GM23338 (cell line): ENCODE results near the gene GATA5. TPM values are rescaled to one million over a fixed set of nuclear protein-coding genes. Genes with fewer than 3 reads are reported as not detected.

Source experiments
- ATAC-seq: fragments of 200-7000 bp; cut with Tn5 transposase; 3 replicates; pipeline ENCODE4 v1.9.1; 2020
- DNase-seq: peaks from one replicate; pipeline ENCODE4 v3.0.0-alpha.2; 2015; ENCODE audit warnings: low spot score
- H2AFZ ChIP-seq: fragments of 200-600 bp; sonication (generic); 2 replicates; pipeline ENCODE4 v1.8.0; 2016; ENCODE audit warnings: antibody characterized with exemption, mild to moderate bottlenecking, moderate library complexity
- H3F3A ChIP-seq: fragments of 200-600 bp; sonication (generic); replicated peaks from 2 replicates; pipeline ENCODE4 v1.8.0; 2017; ENCODE audit warnings: antibody characterized with exemption, mixed run types, low read depth
- H3K27ac ChIP-seq: fragments of 200-600 bp; sonication (generic); 2 replicates; pipeline ENCODE4 v1.6.1; 2016; ENCODE audit warnings: low read depth
- H3K27me3 ChIP-seq: fragments of 200-600 bp; sonication (generic); 2 replicates; pipeline ENCODE4 v1.8.0; 2016; ENCODE audit warnings: mild to moderate bottlenecking, mixed run types, moderate library complexity; ENCODE audit not compliant: insufficient read depth
- H3K36me3 ChIP-seq: fragments of 200-600 bp; sonication (generic); 2 replicates; pipeline ENCODE4 v1.8.0; 2016; ENCODE audit warnings: mild to moderate bottlenecking; ENCODE audit not compliant: insufficient read depth
- H3K4me1 ChIP-seq: fragments of 200-600 bp; sonication (generic); 2 replicates; pipeline ENCODE4 v1.8.0; 2016; ENCODE audit warnings: mild to moderate bottlenecking, moderate library complexity; ENCODE audit not compliant: insufficient read depth
- H3K4me2 ChIP-seq: fragments of 200-600 bp; sonication (generic); 2 replicates; pipeline ENCODE4 v1.7.1; 2017; ENCODE audit warnings: mixed run types
- H3K4me3 ChIP-seq: fragments of 200-600 bp; sonication (generic); 2 replicates; pipeline ENCODE4 v1.6.1; 2016; ENCODE audit warnings: mixed run types
- H3K79me2 ChIP-seq: fragments of 200-600 bp; sonication (generic); replicated peaks from 2 replicates; pipeline ENCODE4 v1.8.0; 2017; ENCODE audit warnings: mild to moderate bottlenecking; ENCODE audit not compliant: insufficient read depth
- H3K9me2 ChIP-seq: fragments of 200-600 bp; sonication (generic); 2 replicates; pipeline ENCODE4 v1.8.0; 2017; ENCODE audit not compliant: insufficient read depth
- H4K20me1 ChIP-seq: fragments of 200-600 bp; sonication (generic); replicated peaks from 2 replicates; pipeline ENCODE4 v1.8.0; 2017; ENCODE audit warnings: mild to moderate bottlenecking; ENCODE audit not compliant: insufficient read depth
- H3K27ac Mint-ChIP-seq: 2 replicates; pipeline ENCODE4 v1.8.0; 2020; ENCODE audit warnings: inconsistent platforms, mild to moderate bottlenecking, moderate library complexity, mixed read lengths
- H3K27me3 Mint-ChIP-seq: 3 replicates; pipeline ENCODE4 v1.8.0; 2022; ENCODE audit warnings: low read depth, mild to moderate bottlenecking, moderate library complexity, mixed read lengths, inconsistent platforms; ENCODE audit not compliant: insufficient read depth, poor library complexity
- H3K36me3 Mint-ChIP-seq: 3 replicates; pipeline ENCODE4 v1.8.0; 2021; ENCODE audit warnings: low read depth, mild to moderate bottlenecking, inconsistent platforms, moderate library complexity, mixed read lengths
- H3K4me1 Mint-ChIP-seq: 3 replicates; pipeline ENCODE4 v1.8.0; 2020; ENCODE audit warnings: mild to moderate bottlenecking, inconsistent platforms, mixed read lengths
- H3K4me3 Mint-ChIP-seq: 3 replicates; pipeline ENCODE4 v1.8.0; 2021; ENCODE audit warnings: moderate library complexity, mild to moderate bottlenecking, inconsistent platforms, mixed read lengths
- H3K9me3 Mint-ChIP-seq: 3 replicates; pipeline ENCODE4 v1.8.0; 2020; ENCODE audit warnings: moderate library complexity, mild to moderate bottlenecking, inconsistent platforms, mixed read lengths
- CREB1 ChIP-seq: fragments of 250-450 bp; sonication (Bioruptor Pico); IDR thresholded peaks from 2 replicates; pipeline ENCODE4 v1.5.0; 2020; ENCODE audit warnings: low read depth, mild to moderate bottlenecking, moderate library complexity
- CTCF ChIP-seq, 2 experiments: fragments of 200-600 bp in 1 of 2; sonication (generic) in 1 of 2; conservative IDR thresholded peaks; 2 replicates each; pipeline versions ENCODE4 v1.5.1 to v1.6.1; 2016 to 2017; ENCODE audit warnings: antibody characterized with exemption in 2 of 2, low read depth in 2 of 2, mild to moderate bottlenecking in 2 of 2, moderate library complexity in 1 of 2
- EZH2 ChIP-seq: fragments of 200-600 bp; sonication (generic); IDR thresholded peaks from one replicate; pipeline ENCODE4 v1.8.0; 2017; ENCODE audit warnings: antibody characterized with exemption, mild to moderate bottlenecking, low read depth; ENCODE audit not compliant: unreplicated experiment
- EZH2phosphoT487 ChIP-seq: fragments of 200-600 bp; sonication (generic); IDR thresholded peaks from one replicate; pipeline ENCODE4 v1.8.1; 2018; ENCODE audit warnings: antibody characterized with exemption; ENCODE audit not compliant: unreplicated experiment
- JUNB ChIP-seq: IDR thresholded peaks from one replicate; pipeline ENCODE4 v1.6.1; 2016; ENCODE audit warnings: antibody characterized with exemption; ENCODE audit not compliant: unreplicated experiment
- NANOG ChIP-seq: IDR thresholded peaks from 2 replicates; pipeline ENCODE4 v1.6.1; 2016; ENCODE audit warnings: antibody characterized with exemption, borderline replicate concordance
- POLR2AphosphoS5 ChIP-seq: IDR thresholded peaks from 2 replicates; pipeline ENCODE4 v1.6.1; 2016; ENCODE audit warnings: antibody characterized with exemption, low read depth
- STAT1 ChIP-seq: IDR thresholded peaks from one replicate; pipeline ENCODE4 v1.6.1; 2016; ENCODE audit warnings: antibody characterized with exemption; ENCODE audit not compliant: unreplicated experiment
- ZNF114 ChIP-seq: fragments of 250-450 bp; sonication (Bioruptor Pico); IDR thresholded peaks from 2 replicates; pipeline ENCODE4 v1.5.0; 2020; ENCODE audit warnings: mild to moderate bottlenecking, moderate library complexity
- ZNF331 ChIP-seq: fragments of 250-450 bp; sonication (Bioruptor Pico); IDR thresholded peaks from 2 replicates; pipeline ENCODE4 v1.5.0; 2020; ENCODE audit warnings: low read depth, mild to moderate bottlenecking, moderate library complexity
- ZNF462 ChIP-seq: fragments of 250-450 bp; sonication (Bioruptor Pico); IDR thresholded peaks from 2 replicates; pipeline ENCODE4 v1.5.0; 2020; ENCODE audit warnings: mild to moderate bottlenecking, moderate library complexity
- polyA plus RNA-seq: library from polyadenylated mRNA; unstranded; fragments of >200 nt; fragmentation: Nextera tagmentation; extraction: Ambion mirVana; gene quantifications from 2 replicates; pipeline ENCODE4 v1.2.1, GENCODE V29; 2016
- total RNA-seq: library from RNA; depleted of rRNA; stranded (reverse); fragments of >200 nt; shearing (Covaris generic); gene quantifications from 2 replicates; pipeline ENCODE4 v1.2.3, GENCODE V29; 2014
- TF ChIP-seq, protein P1 (sequence below): IDR thresholded peaks from 2 replicates; pipeline ENCODE4 v1.6.1; 2016; ENCODE audit warnings: antibody characterized with exemption

GATA5 gene
- total and polyA plus RNA-seq, 2 experiments from 2014 or later = 0.60 to 0.73 TPM

- TF ChIP-seq EZH2phosphoT487 = no peak
- TF ChIP-seq, protein P1, sequence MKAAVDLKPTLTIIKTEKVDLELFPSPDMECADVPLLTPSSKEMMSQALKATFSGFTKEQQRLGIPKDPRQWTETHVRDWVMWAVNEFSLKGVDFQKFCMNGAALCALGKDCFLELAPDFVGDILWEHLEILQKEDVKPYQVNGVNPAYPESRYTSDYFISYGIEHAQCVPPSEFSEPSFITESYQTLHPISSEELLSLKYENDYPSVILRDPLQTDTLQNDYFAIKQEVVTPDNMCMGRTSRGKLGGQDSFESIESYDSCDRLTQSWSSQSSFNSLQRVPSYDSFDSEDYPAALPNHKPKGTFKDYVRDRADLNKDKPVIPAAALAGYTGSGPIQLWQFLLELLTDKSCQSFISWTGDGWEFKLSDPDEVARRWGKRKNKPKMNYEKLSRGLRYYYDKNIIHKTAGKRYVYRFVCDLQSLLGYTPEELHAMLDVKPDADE = no peak
These were observed 12.7 kb downstream of the GATA5 start (continued) for GRCh38 chr20:62462976-62463592.

- no peak for TF ChIP-seq CTCF (conservative IDR thresholded peaks at IDR 0.05; ENCODE audit: low read depth in 2 of 2)
- TF ChIP-seq, protein P1 = no peak
- no peak for TF ChIP-seq ZNF462 (CRISPR knock-in tag)
- no peak for TF ChIP-seq ZNF114 (CRISPR knock-in tag)
- no peak for TF ChIP-seq POLR2AphosphoS5
- no peak for TF ChIP-seq JUNB
- no peak for TF ChIP-seq EZH2
- no peak for TF ChIP-seq ZNF331 (CRISPR knock-in tag)
- TF ChIP-seq STAT1 = no peak
- TF ChIP-seq NANOG = no peak
- no peak for TF ChIP-seq CREB1 (CRISPR knock-in tag)
- no peak for ATAC-seq
These were observed 14.0 kb downstream of the GATA5 start for GRCh38 chr20:62461834-62462233.

More at GRCh38 chr20:62461834-62462233, 14.0 kb downstream of the GATA5 start:
- no peak overlapping the region for H3K4me3 Mint-ChIP-seq
- H3K79me2 ChIP-seq = no peaks in the 10 kb centered on the region
- peaks cover 4% of the 10 kb centered on the region; the same call in 2 of the 3 replicates for H3K4me1 Mint-ChIP-seq
- H2AFZ ChIP-seq = no peak overlapping the region
- no peak overlapping the region for H3K4me3 ChIP-seq
- H3K9me3 Mint-ChIP-seq = no peaks in the 10 kb centered on the region
- H3K36me3 ChIP-seq = no peaks in the 10 kb centered on the region
- H3K27ac ChIP-seq = no peak overlapping the region
- H3K4me1 ChIP-seq = no peaks in the 10 kb centered on the region
- no peaks in the 10 kb centered on the region for H4K20me1 ChIP-seq
- H3K27me3 ChIP-seq = no peaks in the 10 kb centered on the region
- H3K4me2 ChIP-seq = no peak overlapping the region
- no peaks in the 10 kb centered on the region for H3K9me2 ChIP-seq
- no peaks in the 10 kb centered on the region for H3F3A ChIP-seq
- DNase-seq = no peak
- H3K27ac Mint-ChIP-seq = no peak overlapping the region
- peaks cover 13% of the 10 kb centered on the region for H3K27me3 Mint-ChIP-seq
- no peaks in the 10 kb centered on the region for H3K36me3 Mint-ChIP-seq
